ENCODE data around the gene TEX47. TPM values are rescaled to one million over a fixed set of nuclear protein-coding genes. Genes with fewer than 3 reads are reported as not detected.
A peak's percentile ranks its signal among the peaks of the same experiment; 100 is the strongest.

TEX47 gene
- total RNA-seq (not detected), polyA plus RNA-seq (not detected)
- long read RNA-seq, donor 1: 0 reads
- long read RNA-seq, donor 2: 0 reads
- long read RNA-seq, donor 3: 0 reads
- long read RNA-seq, donor 4: 0 reads
- long read RNA-seq, donor 5: 0 reads
- long read RNA-seq, donor 6: 0 reads
- long read RNA-seq, donor 7: 0 reads
- long read RNA-seq, donor 8: 0 reads
- long read RNA-seq, donor 9: 0 reads
- long read RNA-seq, donor 10: 0 reads

DNA sequence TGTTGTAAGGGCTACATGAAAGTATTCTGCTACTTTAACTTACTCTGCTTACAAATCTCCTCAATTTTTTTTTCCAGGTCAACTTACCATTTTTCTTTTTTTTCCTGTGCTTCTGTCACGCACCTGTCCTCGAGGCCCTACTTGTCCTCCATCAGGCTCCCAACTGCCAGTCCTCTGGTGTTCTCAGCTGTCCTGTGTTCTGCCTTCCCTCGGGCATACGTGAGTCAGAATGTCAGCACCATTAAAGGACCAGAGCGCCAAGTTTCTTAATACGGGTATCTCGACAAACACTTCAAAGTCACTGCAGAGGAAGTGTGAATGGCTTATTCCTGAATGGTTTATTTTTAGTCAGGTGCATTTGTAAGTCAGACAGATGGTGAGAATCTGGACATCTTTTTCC, at the start of gene TEX47:
Gene TEX47, minus strand, starts transcription at position 185 of the 400 bp plus-strand sequence. CDS start 795 bp downstream, outside the sequence.
- Histone ChIP-seq H3K9me3 (replicated peaks in 1 of 3) (no peaks in the 10 kb centered on the region), H3K4me1 (replicated peaks in 1 of 2) (no peaks in the 10 kb centered on the region), H3K27ac (no peak within 1 kb of the TSS), H3K36me3 (replicated peaks in 1 of 2) (no peaks in the 10 kb centered on the region), H3K4me3 (no peak within 1 kb of the TSS), H3K27me3 (no peaks in the 10 kb centered on the region)
- WGBS, 4 donors: 73 to 86% (median 76%) methylated on average over 7 of the region's 7 CpGs
- no peak for DNase-seq
- no peak for TF ChIP-seq POLR2A (IDR thresholded peaks at IDR 0.05)
- TF ChIP-seq, protein P1, sequence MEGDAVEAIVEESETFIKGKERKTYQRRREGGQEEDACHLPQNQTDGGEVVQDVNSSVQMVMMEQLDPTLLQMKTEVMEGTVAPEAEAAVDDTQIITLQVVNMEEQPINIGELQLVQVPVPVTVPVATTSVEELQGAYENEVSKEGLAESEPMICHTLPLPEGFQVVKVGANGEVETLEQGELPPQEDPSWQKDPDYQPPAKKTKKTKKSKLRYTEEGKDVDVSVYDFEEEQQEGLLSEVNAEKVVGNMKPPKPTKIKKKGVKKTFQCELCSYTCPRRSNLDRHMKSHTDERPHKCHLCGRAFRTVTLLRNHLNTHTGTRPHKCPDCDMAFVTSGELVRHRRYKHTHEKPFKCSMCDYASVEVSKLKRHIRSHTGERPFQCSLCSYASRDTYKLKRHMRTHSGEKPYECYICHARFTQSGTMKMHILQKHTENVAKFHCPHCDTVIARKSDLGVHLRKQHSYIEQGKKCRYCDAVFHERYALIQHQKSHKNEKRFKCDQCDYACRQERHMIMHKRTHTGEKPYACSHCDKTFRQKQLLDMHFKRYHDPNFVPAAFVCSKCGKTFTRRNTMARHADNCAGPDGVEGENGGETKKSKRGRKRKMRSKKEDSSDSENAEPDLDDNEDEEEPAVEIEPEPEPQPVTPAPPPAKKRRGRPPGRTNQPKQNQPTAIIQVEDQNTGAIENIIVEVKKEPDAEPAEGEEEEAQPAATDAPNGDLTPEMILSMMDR (IDR thresholded peaks at IDR 0.05): no peak
- intact Hi-C loops (cut with DNase I): no loop called here

DNA sequence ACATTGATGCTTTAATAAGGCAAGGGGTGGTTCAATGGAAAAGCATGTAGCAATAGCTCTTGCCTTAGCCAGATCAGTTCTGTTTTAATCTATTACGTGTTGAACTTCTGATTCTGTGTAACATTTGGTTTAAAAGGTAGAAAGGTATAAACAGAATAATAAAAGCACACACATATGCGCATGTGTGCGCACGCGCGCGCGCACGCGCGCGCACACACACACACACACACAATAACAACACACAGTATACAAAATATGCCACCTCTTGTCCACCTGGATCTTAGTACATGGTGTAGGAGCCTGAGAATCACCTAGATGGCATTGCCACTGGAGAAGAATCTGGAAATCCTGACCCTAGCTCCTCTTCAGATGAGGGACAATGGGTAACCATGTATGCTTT, 49.6 kb upstream of the TEX47 start:
- DNase-seq: no peak
- no peaks in the 10 kb centered on the region for H3K9me3 ChIP-seq (replicated peaks in 1 of 3)
- intact Hi-C loops (cut with DNase I): no loop called here
- WGBS, 4 donors: 81 to 95% (median 85%) methylated on average over 12 of the region's 12 CpGs
- TF ChIP-seq POLR2A (IDR thresholded peaks at IDR 0.05): no peak
- TF ChIP-seq, protein P1 (IDR thresholded peaks at IDR 0.05): no peak
- H3K27ac ChIP-seq: no peak overlapping the region
- no peak overlapping the region for H3K4me3 ChIP-seq
- H3K27me3 ChIP-seq: no peaks in the 10 kb centered on the region
- H3K4me1 ChIP-seq (replicated peaks in 1 of 2): no peaks in the 10 kb centered on the region
- H3K36me3 ChIP-seq (replicated peaks in 1 of 2): no peaks in the 10 kb centered on the region

DNA sequence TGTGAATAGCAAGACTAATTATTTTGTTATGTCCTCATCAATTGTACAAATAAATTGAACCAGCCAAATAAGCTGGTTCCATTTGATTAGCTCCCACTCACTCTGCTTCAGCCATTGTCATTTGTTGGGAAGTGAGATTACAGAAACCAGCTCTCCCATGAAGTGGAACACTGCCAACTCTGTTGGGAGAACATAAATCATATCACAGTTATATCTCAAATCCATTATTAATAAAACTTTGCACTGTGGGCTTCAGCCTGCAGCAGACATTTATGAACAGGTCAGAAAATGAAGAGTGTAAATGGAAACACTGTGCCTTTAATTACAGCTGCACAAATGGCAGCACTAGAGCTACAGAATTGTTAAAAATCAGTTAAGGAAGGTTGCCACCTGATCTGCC, 46.7 kb upstream of the TEX47 start:
- Histone ChIP-seq H3K4me1 (replicated peaks in 1 of 2) (no peaks in the 10 kb centered on the region), H3K27me3 (no peaks in the 10 kb centered on the region), H3K36me3 (replicated peaks in 1 of 2) (no peaks in the 10 kb centered on the region), H3K27ac (no peak overlapping the region), H3K4me3 (no peak overlapping the region), H3K9me3 (replicated peaks in 1 of 3) (no peaks in the 10 kb centered on the region)
- DNase-seq: no peak
- intact Hi-C loops (cut with DNase I): no loop called here
- TF ChIP-seq, protein P1 (IDR thresholded peaks at IDR 0.05): no peak
- TF ChIP-seq POLR2A (IDR thresholded peaks at IDR 0.05): no peak

DNA sequence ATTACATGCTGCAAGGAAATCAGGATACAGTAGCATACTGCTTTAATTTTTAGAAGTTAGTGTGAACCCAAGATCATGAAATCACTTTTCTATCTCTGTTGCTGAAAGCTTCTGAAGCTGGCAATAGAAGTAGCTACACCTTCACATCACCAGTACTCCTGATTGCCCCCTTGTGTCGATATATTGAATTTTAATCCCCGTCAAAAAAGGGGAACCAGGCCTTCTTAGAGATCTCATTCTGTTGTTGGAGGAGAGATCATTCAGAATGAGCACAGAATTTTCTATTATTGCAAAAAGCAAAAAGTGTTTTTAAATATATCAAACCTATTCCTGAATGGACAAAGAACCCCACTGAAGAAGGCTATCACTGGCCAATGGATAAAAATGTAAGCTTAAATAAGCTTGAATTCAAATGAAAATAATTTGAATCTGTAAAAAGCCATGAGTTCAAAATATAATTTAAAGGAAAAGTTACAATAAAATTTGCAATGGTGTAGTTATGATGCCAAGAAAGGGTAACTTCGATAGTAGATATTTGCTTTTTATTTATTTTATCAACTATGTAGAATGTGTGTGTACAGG, 39.7 kb upstream of the TEX47 start:
- H3K4me1 ChIP-seq (replicated peaks in 1 of 2): no peaks in the 10 kb centered on the region
- WGBS, 4 donors: 30 to 37% (median 32%) methylated on average over 3 of the region's 3 CpGs
- H3K4me3 ChIP-seq: no peak overlapping the region

More for the DNA sequence above, 39.7 kb upstream of the TEX47 start:
- no peaks in the 10 kb centered on the region for H3K9me3 ChIP-seq (replicated peaks in 1 of 3)
- no peak overlapping the region for H3K27ac ChIP-seq
- H3K36me3 ChIP-seq (replicated peaks in 1 of 2): no peaks in the 10 kb centered on the region
- intact Hi-C loops (cut with DNase I): no loop called here
- no peaks in the 10 kb centered on the region for H3K27me3 ChIP-seq
- DNase-seq: no peak
- TF ChIP-seq, protein P1 (IDR thresholded peaks at IDR 0.05): peak; percentile 22 to 38 (median 34)
- TF ChIP-seq POLR2A (IDR thresholded peaks at IDR 0.05): no peak

All from adrenal gland (tissue), 19 donors.